Neuronal stem cell (in vitro differentiated cells): ENCODE measurements around the gene ROPN1.

ENCODE experiments used
- DNase-seq: peaks from one replicate; pipeline ENCODE4 v3.0.0-alpha.2; 2013; ENCODE audit warnings: low spot score
- H2AFZ ChIP-seq: one replicate; pipeline ENCODE4 v1.6.1; 2013; ENCODE audit warnings: mild to moderate bottlenecking, low read length, inconsistent platforms
- H2AK5ac ChIP-seq: 2 replicates; pipeline ENCODE4 v1.6.1; 2013; ENCODE audit warnings: low read depth, mild to moderate bottlenecking, inconsistent platforms, low read length, moderate library complexity, mixed read lengths
- H2BK120ac ChIP-seq: 2 replicates; pipeline ENCODE4 v1.6.1; 2013; ENCODE audit warnings: low read depth, mild to moderate bottlenecking, inconsistent platforms, low read length, moderate library complexity, mixed read lengths
- H2BK12ac ChIP-seq: one replicate; pipeline ENCODE4 v1.6.1; 2013; ENCODE audit warnings: low read length, inconsistent platforms
- H2BK15ac ChIP-seq: 2 replicates; pipeline ENCODE4 v1.6.1; 2013; ENCODE audit warnings: mild to moderate bottlenecking, low read length, inconsistent platforms, mixed read lengths
- H2BK5ac ChIP-seq: one replicate; pipeline ENCODE4 v1.6.1; 2013; ENCODE audit warnings: inconsistent platforms, mild to moderate bottlenecking, low read length, moderate library complexity
- H3K14ac ChIP-seq: one replicate; pipeline ENCODE4 v1.6.1; 2013; ENCODE audit warnings: low read length, inconsistent platforms
- H3K18ac ChIP-seq: 2 replicates; pipeline ENCODE4 v1.6.1; 2013; ENCODE audit warnings: low read length, inconsistent platforms
- H3K23ac ChIP-seq: 2 replicates; pipeline ENCODE4 v1.6.1; 2013; ENCODE audit warnings: low read depth, mild to moderate bottlenecking, mixed read lengths, low read length, inconsistent platforms; ENCODE audit not compliant: poor library complexity
- H3K27ac ChIP-seq: replicated peaks from 3 replicates; pipeline ENCODE4 v1.5.1; 2013; ENCODE audit warnings: low read length, inconsistent platforms
- H3K27me3 ChIP-seq, 3 experiments: 2 replicates each; pipeline ENCODE4 v1.6.1; 2013; ENCODE audit warnings: low read length in 3 of 3, mild to moderate bottlenecking in 2 of 3, inconsistent platforms in 1 of 3, low read depth in 1 of 3, mixed read lengths in 1 of 3, moderate library complexity in 1 of 3; ENCODE audit not compliant: control insufficient read depth in 3 of 3, insufficient read depth in 3 of 3
- H3K36me3 ChIP-seq, 2 donors: replicated peaks in 1 of 2; 2 replicates each; pipeline ENCODE4 v1.6.1; 2013; ENCODE audit warnings: low read length in 2 of 2; ENCODE audit not compliant: control insufficient read depth in 2 of 2, insufficient read depth in 2 of 2
- H3K4ac ChIP-seq: 2 replicates; pipeline ENCODE4 v1.6.1; 2013; ENCODE audit warnings: inconsistent platforms, mild to moderate bottlenecking, low read length, moderate library complexity
- H3K4me1 ChIP-seq, 2 donors: 1 replicate in 1 of 2; 2 replicates in 1 of 2; pipeline ENCODE4 v1.6.1; 2013; ENCODE audit warnings: low read length in 2 of 2, low read depth in 1 of 2; ENCODE audit not compliant: control insufficient read depth in 2 of 2, insufficient read depth in 1 of 2
- H3K4me2 ChIP-seq: one replicate; pipeline ENCODE4 v1.6.1; 2013; ENCODE audit warnings: mild to moderate bottlenecking, low read length, inconsistent platforms; ENCODE audit not compliant: insufficient read depth, poor library complexity, severe bottlenecking
- H3K4me3 ChIP-seq, 2 donors: 2 replicates each; pipeline ENCODE4 v1.5.1; 2013; ENCODE audit warnings: low read length in 2 of 2, mild to moderate bottlenecking in 2 of 2, inconsistent platforms in 1 of 2, moderate library complexity in 1 of 2
- H3K79me1 ChIP-seq: one replicate; pipeline ENCODE4 v1.6.1; 2013; ENCODE audit warnings: low read depth, mild to moderate bottlenecking, inconsistent platforms, low read length, moderate library complexity
- H3K9ac ChIP-seq: one replicate; pipeline ENCODE4 v1.6.1; 2013; ENCODE audit warnings: mild to moderate bottlenecking, low read depth, low read length, inconsistent platforms; ENCODE audit not compliant: poor library complexity
- H3K9me3 ChIP-seq, 2 donors: replicated peaks in 1 of 2; 2 replicates each; pipeline versions ENCODE3 to v1.6.1; 2013; ENCODE audit warnings: low read length in 2 of 2, mild to moderate bottlenecking in 2 of 2, inconsistent platforms in 1 of 2, low read depth in 1 of 2, mixed read lengths in 1 of 2, moderate library complexity in 1 of 2; ENCODE audit not compliant: control insufficient read depth in 2 of 2, insufficient read depth in 1 of 2
- H4K8ac ChIP-seq: one replicate; pipeline ENCODE4 v1.6.1; 2013; ENCODE audit warnings: low read depth, mild to moderate bottlenecking, inconsistent platforms, low read length, moderate library complexity
- H4K91ac ChIP-seq: one replicate; pipeline ENCODE4 v1.6.1; 2013; ENCODE audit warnings: low read length, low read depth, mild to moderate bottlenecking, inconsistent platforms; ENCODE audit not compliant: poor library complexity
- WGBS, 2 donors: extraction: QIAGEN DNeasy Blood & Tissue Kit; methylation state at CpG; one replicate each; pipeline ENCODE4 v1.1.7; 2013; ENCODE audit warnings: missing lambda C conversion rate in 2 of 2, mixed read lengths in 1 of 2; ENCODE audit not compliant: insufficient read length in 2 of 2, insufficient replicate concordance in 1 of 2; ENCODE audit errors: extremely low coverage in 2 of 2; 5-methylcytosine and 5-hydroxymethylcytosine counted together

Gene ROPN1

DNA sequence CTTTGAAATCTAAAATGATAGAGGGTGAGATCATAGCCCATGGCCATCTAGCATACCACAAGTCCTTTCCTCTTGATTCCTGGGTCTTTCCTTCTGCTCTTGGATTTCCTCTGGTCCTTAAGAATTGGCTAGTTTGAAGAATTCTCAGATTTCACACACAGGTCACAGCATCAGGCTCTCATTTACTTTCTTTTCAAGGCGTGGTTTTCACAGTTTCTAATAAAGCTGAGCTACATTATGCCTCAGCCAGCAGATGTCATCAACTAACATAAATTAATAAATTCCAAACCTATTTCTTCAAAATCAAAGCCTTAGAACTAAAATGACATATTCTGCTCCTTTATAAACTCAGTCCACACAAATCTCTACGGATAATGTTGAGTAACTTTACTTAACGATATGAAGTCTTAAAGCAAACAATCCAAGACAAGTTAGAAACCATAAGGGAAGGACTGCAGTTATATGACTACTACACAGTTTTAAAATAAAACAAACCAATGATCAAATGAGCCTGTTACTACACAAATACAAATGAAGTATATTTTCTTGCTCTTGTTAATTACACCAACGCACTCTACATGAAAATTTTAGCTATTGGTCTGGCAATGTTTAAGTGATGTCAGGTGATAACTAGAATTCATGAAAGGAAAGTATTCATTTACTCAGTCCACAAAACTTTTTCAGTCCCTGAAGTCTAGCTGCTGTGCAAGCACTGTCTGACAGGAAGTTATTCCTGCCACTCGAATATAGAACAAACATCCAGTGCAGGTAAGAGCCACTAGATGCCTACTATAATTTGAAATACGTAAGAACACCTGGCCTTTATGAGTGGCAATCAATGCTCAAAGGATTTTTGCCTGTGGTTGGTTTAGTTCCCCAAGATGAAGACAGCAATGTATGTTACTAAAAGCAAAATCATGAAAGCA is 40.1 kb downstream of the ROPN1 start:
- no CpG with 5 or more reads among the region's 6 CpGs for WGBS, 2 donors
- Histone ChIP-seq H3K4ac (no peak overlapping the region), H3K9me3 (no peaks in the 10 kb centered on the region), H3K4me1 (no peaks in the 10 kb centered on the region), H3K4me2 (no peak overlapping the region), H3K9ac (no peak overlapping the region), H2BK15ac (no peak overlapping the region), H4K91ac (no peak overlapping the region), H4K8ac (no peak overlapping the region), H3K27me3 (no peaks in the 10 kb centered on the region), H3K79me1 (no peaks in the 10 kb centered on the region), H3K23ac (no peak overlapping the region), H3K18ac (no peak overlapping the region), H2AFZ (no peak overlapping the region), H3K36me3 (peaks cover 21 to 99% of the 10 kb centered on the region in 2 donors), H3K4me3 (no peak overlapping the region), H3K14ac (no peak overlapping the region), H2BK120ac (no peak overlapping the region), H3K27ac (no peak overlapping the region), H2BK12ac (no peak overlapping the region), H2AK5ac (no peak overlapping the region), H2BK5ac (no peak overlapping the region)
- no peak for DNase-seq

DNA sequence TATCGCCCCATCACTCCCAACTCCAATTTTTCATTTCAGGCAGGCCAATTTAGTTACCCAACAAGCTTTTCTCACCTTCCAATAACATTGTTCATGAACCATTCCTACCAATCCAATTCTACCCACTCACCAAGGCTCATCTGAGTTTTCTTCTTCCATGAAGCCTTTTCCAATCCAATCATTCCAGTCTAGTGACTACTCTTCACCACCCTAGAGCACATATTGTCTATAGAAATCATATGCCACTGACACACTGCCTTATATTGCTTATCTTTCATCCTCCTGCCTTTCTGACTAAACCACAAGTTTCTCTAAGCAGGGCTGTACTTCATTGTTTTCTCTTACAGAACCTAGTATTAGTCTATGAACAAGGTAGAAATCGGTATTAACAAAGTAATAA is 42.3 kb downstream of the ROPN1 start:
- no peak for DNase-seq
- Histone ChIP-seq H3K9ac (no peak overlapping the region), H3K23ac (no peak overlapping the region), H4K91ac (no peak overlapping the region), H3K79me1 (no peaks in the 10 kb centered on the region), H3K27me3 (no peaks in the 10 kb centered on the region), H3K4me2 (no peak overlapping the region), H3K4me3 (no peak overlapping the region), H2AK5ac (no peak overlapping the region), H3K14ac (no peak overlapping the region), H2BK15ac (no peak overlapping the region), H3K9me3 (no peaks in the 10 kb centered on the region), H3K27ac (no peak overlapping the region), H2BK120ac (no peak overlapping the region), H2BK5ac (no peak overlapping the region), H4K8ac (no peak overlapping the region), H3K36me3 (peaks cover 18 to 99% of the 10 kb centered on the region in 2 donors), H2BK12ac (no peak overlapping the region), H2AFZ (no peak overlapping the region), H3K4me1 (no peaks in the 10 kb centered on the region), H3K4ac (no peak overlapping the region), H3K18ac (no peak overlapping the region)
- WGBS, 2 donors, result no CpG with 5 or more reads among the region's 2 CpGs

DNA sequence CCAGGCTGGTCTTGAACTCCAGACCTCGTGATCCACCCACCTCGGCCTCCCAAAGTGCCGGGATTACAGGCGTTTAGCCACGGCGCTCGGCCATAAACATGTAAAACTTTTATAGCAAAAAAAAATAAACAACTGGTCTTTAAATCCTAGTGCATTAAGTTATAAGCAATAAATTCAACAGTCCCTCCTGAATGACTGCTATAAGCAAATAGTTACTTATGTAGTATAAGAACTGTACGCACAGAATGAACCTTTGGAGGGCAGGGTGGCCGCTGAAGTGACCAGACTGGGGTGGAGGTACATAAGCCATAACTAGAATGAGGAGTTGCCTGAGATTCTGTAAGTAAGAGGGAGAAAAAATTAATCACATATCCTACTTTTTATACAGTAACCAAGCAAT is 43.5 kb downstream of the ROPN1 start:
- no peaks in the 10 kb centered on the region for H3K4me1 ChIP-seq
- H3K27ac ChIP-seq, result no peak overlapping the region
- no peak overlapping the region for H2BK5ac ChIP-seq
- H2AFZ ChIP-seq, result no peak overlapping the region
- no peak overlapping the region for H2BK12ac ChIP-seq
- no peak overlapping the region for H3K14ac ChIP-seq
- H3K9ac ChIP-seq, result no peak overlapping the region
- H4K8ac ChIP-seq, result no peak overlapping the region
- H2BK15ac ChIP-seq, result no peak overlapping the region
- no peaks in the 10 kb centered on the region for H3K79me1 ChIP-seq
- H3K36me3 ChIP-seq, result peaks cover 17 to 99% of the 10 kb centered on the region in 2 donors
- H3K9me3 ChIP-seq, result no peaks in the 10 kb centered on the region
- no peak overlapping the region for H3K18ac ChIP-seq
- no peak overlapping the region for H3K23ac ChIP-seq
- WGBS, 2 donors, result no CpG with 5 or more reads among the region's 9 CpGs
- H2AK5ac ChIP-seq, result no peak overlapping the region
- H3K27me3 ChIP-seq, result no peaks in the 10 kb centered on the region
- DNase-seq, result no peak
- no peak overlapping the region for H3K4ac ChIP-seq
- no peak overlapping the region for H2BK120ac ChIP-seq
- H3K4me3 ChIP-seq, result no peak overlapping the region
- H3K4me2 ChIP-seq, result no peak overlapping the region
- no peak overlapping the region for H4K91ac ChIP-seq

DNA sequence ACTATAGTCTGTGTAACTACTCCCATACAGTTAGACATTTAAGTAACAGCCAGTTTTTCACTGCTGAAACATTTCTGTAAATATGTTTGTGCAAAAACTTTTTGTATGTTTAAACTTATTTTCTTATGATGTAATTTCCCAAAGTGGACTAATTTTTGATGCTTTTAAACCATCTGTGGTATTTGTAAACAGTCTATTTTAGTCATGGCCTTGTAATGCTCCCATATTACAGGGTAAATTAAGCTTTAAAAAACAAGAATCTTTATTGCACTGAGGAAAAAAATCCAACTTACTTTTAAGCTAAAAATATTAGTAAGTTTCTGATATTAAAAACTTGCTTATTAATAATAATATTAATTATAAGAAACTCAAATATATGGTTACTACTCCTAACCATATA is 44.4 kb downstream of the ROPN1 start:
- Histone ChIP-seq H3K18ac (no peak overlapping the region), H3K4me1 (no peaks in the 10 kb centered on the region), H3K4ac (no peak overlapping the region), H2BK120ac (no peak overlapping the region), H4K8ac (no peak overlapping the region), H2BK5ac (no peak overlapping the region), H3K27ac (no peak overlapping the region), H3K79me1 (no peaks in the 10 kb centered on the region), H4K91ac (no peak overlapping the region), H3K27me3 (no peaks in the 10 kb centered on the region), H3K14ac (no peak overlapping the region), H3K4me2 (no peak overlapping the region), H3K36me3 (peaks cover 12 to 99% of the 10 kb centered on the region in 2 donors), H2AK5ac (no peak overlapping the region), H3K23ac (no peak overlapping the region), H3K4me3 (no peak overlapping the region), H3K9me3 (no peaks in the 10 kb centered on the region), H2BK15ac (no peak overlapping the region), H2AFZ (no peak overlapping the region), H3K9ac (no peak overlapping the region), H2BK12ac (no peak overlapping the region)
- DNase-seq, result no peak
